Fibroblast of skin of abdomen (primary cell): ENCODE results near the gene CMTM4.
"Not testable (repeated sequence)": the region's sequence is repeated elsewhere in the genome, so short reads cannot be mapped to it uniquely, and the experiment has no call there.

Source experiments
- DNase-seq: peaks from one replicate; pipeline ENCODE4 v3.0.0-alpha.2; 2013

Gene CMTM4

DNA sequence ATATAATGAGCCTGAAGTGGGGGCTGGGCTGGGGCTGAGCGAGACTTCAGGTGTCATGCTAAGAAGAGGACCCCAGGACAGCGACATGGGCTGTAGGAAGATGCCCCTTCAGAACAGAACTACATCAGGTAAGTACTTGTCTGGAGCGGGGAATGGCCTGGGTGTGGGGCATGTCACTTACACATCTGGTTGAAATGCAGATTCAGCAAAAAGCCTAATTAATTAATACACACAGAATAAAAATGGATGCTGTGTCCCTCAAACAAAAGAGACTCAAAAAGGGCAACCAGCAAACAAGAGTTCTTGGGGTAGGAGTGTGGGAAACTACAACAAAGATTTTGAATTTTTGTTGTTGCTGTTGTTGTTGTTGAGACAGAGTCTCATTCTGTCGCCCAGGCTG, 105.5 kb downstream of the CMTM4 start:
- no peak for DNase-seq

DNA sequence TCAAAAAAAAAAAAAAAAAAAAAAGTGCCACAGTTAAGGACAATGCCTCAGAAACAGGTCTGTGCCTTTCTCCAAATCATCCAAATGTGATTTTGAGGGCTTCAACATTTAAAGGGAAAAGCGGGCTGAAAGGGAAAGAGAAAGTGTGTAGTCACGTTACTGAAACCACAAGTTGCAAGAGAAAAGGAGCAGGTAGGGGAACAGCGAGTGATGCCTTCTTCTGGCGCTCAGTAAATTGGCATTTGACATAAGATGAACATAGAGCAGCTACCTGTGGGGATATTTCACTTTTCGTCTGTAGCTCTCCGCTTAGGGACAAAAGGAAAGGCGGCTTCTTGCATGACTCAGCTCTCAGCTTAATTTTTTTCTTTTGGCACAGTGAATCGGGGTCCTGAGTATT, 106.2 kb downstream of the CMTM4 start:
- no peak for DNase-seq

DNA sequence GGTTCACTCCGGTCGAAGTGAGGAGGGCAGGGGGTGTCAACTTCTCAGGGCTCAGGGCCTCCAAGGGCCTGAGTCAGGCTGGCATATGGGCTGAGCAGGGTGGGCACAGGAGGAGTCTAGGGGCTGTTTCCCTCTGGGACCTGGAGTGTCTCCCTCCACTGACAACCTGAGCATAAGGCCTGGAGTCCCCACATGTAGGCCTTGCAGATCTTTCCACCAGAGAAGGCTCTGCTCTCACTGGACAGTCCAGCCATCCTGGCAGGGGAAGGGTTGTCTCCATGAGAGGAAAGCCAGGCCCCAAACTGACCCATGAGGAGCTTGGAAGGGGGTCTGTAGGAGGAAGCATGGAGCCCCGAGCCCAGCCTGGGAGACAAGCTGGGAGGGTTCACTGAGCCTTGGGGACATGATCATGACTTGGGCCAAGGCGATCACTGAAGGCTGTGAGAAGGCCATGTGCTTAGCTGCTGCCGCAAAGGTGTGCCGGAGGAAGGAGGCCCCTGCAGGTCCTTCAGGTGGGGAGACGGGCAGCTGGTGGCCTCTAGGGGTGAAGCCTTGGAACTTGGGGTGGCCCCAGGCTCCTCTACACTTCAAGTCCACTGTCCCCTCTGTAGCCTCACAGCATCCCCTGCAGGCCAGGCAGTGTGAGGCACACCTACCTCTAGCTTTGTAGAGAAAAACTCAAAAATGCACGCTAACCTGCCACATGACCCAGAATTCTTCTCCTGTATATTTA, 107.4 kb downstream of the CMTM4 start:
- DNase-seq = no peak

DNA sequence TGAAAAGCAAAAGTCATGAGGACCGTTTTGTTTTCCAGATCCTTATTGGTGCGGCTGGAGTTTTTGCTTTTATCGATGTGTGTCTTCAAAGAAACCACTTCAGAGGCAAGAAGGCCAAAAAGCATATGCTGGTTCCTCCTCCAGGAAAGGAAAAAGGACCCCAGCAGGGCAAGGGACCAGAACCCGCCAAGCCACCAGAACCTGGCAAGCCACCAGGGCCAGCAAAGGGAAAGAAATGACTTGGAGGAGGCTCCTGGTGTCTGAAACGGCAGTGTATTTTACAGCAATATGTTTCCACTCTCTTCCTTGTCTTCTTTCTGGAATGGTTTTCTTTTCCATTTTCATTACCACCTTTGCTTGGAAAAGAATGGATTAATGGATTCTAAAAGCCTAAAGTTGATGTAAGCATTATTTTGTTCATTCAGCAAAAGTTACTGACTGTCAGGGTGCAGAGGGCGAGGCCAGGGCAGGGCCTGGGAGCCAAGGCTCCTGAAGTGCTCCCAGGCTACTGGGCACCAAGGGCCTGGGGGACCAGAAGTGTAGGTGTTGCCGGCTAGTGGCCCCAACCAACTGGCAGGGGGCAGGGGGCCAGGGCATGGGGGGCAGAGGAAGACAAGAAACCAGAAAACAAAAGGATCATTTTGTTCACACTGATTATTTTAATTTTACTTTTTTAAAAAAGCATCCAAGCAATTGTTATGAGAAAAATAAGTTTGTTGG, 108.5 kb downstream of the CMTM4 start:
- no peak for DNase-seq

DNA sequence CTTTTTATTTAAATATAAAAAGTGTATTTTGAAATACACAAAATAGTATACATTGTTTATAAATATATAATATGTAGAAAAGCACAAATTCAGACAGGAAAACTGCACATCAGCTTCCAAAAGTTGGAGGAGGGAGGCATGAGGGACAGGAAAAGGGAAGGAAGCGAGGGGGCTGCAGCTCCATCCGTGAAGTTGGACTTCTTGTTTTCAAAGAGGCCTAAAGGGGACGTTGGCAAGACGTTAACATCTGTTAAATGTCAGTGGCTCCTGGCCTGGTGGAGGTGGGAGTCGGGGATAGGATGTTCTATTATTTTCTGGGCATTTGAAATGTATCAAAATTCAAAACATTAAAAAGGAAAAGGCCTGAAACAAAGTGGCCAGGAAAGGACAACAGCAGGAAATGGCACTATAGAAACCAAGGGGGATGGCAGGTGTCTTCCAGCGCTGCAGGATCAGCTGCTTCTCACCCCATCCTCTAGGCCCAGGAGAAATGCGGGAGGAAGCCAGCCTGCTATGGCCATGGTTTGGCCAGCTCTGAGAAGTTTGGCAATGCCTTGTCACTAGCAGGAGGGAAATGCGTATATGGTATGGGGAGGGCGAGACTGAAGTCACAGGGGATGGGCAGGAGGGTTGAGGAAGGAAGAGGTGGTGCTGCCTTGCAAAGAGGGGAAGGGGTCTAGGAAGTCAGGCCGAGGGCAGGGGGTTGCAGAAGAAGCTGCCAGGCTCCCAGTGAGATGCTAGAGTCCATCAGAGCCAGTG, 110.9 kb downstream of the CMTM4 start:
- no peak for DNase-seq

DNA sequence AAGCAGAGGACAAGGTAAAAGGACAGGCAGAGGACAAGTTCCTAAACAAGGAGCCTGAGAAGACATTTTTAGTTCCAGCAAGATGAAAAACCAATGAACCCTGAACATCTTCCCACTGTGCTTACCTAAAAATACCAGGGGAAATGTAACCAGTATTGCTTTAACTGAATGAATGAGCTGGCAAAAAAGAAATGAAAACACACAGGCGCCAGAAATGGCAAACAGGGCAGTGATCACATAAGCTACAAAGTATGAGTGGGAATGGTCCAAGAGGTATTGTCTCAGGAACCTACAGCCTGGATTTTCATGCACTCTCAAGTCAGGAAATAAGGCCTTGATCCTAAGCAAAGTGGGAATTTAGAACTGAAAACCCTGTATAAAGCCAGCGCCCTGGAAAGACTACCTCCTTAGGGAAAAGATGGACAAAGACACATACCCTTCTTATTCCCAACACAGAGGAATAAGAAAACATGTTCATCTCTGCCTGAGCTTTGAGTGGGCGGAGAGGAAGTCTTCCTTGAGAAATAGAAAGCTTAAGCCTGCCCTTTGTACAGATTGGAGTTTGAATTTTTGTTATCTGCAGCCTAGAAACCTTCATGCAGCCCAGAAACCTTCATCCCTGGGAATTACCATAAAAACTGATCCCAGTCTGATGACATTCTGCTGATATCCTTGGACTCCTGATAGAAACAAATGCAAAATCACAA, 115.1 kb downstream of the CMTM4 start:
- no peak for DNase-seq

DNA sequence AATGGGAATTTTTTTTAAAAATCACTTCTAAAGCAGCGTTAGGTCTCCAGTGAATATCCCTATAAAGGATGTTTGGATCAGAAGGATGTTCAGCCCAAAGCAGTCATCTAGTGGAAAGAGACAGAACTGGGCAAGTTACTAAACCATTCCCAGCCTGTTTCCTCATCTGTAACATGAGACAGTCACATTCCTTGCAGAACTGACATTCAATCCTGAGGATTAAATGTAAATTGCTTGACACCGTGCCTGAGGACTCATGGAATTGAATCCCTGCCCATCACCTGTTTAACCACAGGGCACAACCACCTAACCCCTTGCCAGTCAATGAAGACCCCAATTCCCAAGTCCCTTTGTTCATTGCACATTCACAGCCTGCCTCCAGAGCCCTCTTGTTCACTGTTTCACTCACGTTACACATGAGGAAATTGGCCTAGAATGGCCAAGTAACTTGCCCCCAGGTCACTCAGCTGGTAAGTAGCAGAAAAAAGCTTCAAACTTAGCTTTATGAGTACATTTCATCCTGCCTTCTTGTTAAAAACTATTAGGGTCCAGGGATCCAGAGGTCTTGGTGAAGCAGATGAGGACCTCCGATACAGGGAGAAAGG, 115.8 kb downstream of the CMTM4 start:
- DNase-seq = peak; percentile 79

DNA sequence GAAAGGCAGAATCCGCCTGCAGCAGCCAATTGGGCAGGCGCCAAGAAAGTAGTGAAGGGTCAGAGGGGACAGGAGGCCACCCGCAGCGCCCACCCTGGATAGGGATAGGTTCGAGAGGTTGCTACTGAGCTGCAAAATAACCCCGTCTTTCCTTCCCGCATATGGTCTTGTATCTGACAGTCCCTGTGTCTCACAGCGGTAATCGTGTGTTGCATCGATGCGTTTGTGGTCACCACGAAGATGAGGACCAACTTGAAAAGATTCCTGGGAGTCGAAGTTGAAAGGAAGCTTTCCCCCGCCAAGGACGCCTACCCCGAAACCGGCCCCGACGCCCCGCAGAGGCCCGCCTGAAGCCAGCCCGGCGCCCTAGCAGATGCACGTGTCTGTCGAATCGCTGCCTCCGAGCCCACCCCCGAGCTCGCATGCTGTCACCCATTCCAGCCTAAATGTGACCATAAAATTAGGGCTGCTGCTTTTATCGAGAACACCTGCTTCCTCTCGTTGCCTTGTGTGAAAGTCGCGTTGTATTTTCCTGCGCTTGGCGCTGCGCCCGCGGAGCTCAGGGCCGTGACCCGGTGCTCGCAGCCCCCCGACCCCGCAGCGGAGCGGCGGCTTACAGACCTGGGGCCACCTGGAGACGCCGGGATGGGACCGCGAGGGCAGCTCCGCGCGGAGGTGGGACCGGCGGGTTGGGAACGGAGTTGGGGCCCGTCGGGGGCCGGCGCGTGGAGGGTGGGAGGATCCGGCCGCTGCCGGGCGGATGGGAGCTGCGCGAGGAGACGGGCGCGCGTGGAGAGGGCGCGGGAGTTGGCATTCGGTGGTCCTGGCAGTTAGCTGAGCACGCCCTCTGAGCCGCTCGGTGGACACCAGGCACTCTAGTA, 117.7 kb downstream of the CMTM4 start, which contains the start of gene CMTM2:
Gene CMTM2, plus strand, starts transcription at position 813 of the 881 bp plus-strand sequence. CDS start 145 bp downstream, outside the sequence.
- no peak for DNase-seq

DNA sequence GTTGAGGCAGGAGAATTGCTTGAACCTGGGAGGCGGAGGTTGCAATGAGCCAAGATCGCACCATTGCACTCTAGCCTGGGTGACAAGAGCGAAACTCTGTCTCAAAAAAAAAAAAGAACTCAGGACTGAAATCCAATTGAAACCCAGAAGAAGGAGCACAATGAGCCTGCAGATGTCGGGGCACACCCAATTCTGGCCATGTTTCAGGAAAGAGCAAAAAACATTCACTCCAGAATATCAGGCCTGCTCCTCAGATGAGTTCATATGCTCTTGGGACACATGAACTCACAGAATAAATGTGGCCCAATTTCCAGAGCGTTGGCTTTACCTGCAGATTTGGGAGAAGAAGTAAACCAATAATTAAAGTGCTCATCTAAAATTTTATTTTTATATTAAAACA, 120.2 kb downstream of the CMTM4 start:
- DNase-seq = no peak

DNA sequence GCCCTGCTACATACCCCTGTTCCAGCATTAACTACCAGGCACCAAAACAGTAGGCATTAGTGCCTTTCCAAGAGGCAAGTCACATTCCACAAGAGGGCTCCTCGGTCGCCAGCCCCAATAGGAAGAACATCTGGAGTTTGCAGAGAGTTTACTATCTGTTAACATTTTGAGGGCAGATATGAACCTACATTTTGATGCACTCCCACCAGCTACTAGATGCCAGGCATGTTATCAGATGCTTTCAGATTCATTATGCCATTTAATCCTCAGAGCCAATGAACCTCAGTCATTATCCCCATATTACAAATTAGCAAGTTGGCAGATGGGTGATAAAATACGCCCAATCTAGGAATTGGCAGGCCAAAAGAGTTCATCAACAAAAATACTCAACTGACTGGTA, 121.5 kb downstream of the CMTM4 start:
- DNase-seq = no peak

DNA sequence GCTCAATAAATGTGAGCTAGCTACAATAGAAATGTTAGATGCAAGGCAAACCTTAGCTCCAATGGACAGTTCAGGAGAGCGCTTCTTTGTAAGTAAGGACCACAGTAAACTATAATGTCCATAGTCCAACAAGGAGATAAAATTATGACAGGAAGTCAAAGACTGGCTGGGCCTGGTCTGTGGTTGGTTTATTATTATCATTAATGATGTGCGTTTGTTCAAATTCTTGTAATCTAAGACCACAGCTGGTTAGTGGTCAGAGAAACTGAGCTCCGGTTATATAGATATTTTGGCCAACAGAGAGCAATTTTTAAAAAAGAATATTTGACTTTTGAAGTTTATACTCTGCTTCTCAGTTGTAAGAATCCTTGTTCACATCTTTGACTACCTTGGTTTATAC, 122.0 kb downstream of the CMTM4 start:
- no peak for DNase-seq

DNA sequence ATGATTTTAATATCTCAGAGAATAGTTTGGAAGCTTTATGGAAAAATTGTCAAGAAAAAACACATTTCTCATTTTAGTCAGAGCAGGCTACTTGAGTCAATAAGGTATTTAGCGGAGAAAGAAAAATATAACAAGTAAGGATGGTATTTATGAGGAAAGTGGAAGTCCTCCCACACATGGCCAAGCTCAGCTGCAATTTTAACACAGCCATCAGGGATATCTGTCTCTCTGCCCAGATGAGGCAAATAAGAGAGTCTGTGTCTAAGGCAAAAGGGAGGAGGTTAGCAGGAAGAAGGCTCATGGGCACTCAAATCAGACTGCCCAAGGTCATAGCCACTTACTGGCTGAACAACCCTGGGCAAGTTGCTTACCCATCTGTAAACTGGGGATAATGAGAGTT, 122.5 kb downstream of the CMTM4 start:
- no peak for DNase-seq

DNA sequence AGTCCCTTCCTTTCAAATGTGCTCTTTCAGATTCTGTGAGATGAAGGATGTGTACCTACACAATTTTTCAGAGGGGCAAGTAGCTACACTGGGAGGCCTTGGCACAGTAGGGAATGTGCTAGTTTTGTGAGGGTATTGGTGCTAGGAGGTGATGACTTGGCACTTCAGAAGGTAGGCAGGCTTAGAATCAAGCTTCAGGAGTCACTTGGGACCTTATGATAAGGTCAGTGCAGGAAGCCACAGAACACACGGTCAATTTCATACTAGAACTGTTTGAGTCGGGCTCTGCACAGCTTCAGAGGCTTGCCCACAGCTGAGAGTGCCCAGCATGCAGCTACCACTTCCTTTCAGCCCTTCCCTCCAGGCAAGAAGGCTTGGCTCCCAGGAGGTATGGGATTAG, 124.2 kb downstream of the CMTM4 start:
- no peak for DNase-seq

DNA sequence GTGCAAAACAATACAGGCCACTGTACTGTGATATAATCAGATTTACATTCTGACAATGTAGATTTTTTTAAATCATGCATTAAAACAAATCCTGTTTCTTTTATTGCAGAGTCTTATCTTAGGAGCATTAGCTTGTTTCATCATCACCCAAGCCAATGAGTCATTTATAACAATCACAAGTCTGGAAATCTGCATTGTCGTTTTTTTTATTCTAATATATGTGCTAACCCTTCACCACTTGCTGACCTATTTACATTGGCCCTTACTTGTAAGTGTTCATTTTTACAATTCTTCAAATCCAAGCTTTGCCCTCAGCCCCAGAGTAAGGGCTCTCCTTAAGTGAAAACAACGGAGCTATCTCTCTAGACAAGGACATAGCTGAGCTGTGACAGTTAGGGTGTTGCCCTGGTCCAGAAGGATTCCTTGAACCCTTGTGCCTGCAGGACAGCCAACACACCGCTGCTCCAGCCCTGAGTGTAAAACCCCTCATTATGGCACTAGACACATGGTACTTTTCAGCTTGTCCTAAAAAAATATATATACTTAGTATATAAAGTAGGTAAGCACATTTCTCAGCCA, 126.6 kb downstream of the CMTM4 start:
- DNase-seq = peak; percentile 56

DNA sequence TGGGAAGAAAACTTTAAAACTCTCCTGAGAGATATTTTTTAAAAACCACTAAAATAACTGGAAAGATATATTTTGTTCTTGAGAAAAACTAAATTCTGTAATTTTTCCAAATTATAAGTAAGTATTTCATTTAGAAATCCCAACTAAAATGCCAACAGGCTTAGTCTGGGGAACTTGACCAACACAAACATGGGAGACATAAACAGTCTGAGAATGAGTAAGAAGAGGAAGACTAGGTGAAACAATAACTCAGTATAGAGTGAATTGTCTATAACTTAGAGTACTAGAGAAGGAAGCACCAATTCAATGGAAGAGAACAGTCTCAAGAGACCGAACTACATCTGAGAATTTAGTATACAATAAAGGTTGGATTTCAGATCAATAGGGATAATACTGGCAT, 127.4 kb downstream of the CMTM4 start:
- peak; percentile 43 for DNase-seq

DNA sequence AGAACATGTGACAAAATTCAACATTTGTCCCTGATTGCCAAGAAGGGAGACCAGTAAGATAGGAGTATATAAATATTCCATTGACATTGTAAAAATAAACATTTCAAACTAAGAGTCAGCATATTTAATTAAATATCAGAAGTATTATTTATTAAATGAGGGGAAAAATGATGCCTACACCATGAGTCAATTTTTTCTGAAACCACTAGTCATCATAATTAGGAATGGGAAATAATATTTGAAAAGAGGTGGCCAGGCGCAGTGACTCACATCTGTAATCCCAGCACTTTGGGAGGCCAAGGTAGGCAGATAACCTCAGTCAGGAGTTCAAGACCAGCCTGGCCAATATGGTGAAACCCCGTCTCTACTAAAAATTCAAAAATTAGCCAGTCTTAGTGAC, 128.2 kb downstream of the CMTM4 start:
- DNase-seq = no peak

DNA sequence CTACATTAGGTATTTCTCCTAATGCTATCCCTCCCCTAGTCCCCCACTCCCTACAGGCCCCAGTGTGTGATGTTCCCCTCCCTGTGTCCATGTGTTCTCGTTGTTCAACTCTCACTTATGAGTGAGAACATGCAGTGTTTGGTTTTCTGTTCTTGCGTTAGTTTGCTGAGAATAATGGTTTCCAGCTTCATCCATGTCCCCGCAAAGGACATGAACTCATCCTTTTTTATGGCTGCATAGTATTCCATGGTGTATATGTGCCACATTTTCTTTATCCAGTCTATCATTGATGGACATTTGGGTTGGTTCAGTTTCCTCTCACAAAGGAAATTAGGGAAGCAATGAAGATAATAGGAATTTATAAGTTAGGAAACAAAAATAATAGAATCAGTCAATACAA, 129.3 kb downstream of the CMTM4 start:
- DNase-seq = not testable (repeated sequence)

DNA sequence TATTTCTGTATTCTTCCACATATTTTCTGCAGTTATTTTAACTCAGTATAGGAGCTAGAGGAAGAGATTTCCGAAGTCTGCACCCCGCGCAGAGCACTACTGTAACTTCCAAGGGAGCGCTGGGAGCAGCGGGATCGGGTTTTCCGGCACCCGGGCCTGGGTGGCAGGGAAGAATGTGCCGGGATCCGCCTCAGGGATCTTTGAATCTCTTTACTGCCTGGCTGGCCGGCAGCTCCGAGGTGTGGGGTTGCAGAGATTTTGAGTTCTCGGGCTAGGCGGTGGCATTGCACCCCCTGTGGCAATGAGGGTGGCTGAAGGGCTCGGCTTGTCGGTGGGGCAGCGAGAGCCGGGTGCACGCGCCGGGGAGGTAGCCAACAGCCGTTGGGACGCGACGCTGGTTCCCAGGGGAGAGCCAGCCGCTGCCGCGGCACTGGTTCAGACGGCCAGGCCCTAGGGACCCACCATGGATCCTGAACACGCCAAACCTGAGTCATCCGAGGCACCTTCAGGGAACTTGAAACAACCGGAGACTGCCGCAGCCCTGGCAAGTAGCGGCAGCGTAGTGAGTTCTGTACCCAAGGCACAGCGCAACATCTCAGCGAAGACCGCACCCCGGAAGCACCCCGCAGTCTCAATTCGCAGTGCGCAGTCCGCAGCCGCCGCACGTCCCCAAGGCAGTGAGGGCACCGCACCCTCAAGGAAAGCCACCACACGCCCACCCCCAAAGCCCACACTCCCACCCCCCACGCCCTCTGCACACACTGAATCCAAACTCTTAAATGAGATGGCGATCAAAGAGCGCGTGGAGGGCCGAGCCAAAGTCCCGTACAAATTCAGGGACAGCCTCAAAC, 130.3 kb downstream of the CMTM4 start, which contains the start of gene CMTM1:
Gene CMTM1, plus strand, starts transcription at position 389 of the 851 bp plus-strand sequence. Its CDS starts 75 bp downstream, at position 464.
- no peak for DNase-seq
